Astrocyte (in vitro differentiated cells and primary cell): ENCODE data around the gene DIDO1. TPM values are rescaled to one million over a fixed set of nuclear protein-coding genes. Genes with fewer than 3 reads are reported as not detected.

Experiments used
- DNase-seq: peaks from one replicate; pipeline ENCODE4 v3.0.0-alpha.2; 2010; ENCODE audit warnings: low read depth
- FAIRE-seq: peaks from 2 replicates; lab custom pipeline; 2011; peaks lifted over from hg19 to GRCh38; lab: Jason Lieb, UNC
- H2AFZ ChIP-seq: 2 replicates; pipeline ENCODE4 v1.6.0; 2012; ENCODE audit warnings: low read depth, low read length, inconsistent platforms
- H3K27ac ChIP-seq: 2 replicates; pipeline ENCODE4 v1.5.1; 2011; ENCODE audit warnings: low read depth, low read length, inconsistent platforms
- H3K27me3 ChIP-seq: 2 replicates; pipeline ENCODE4 v1.6.0; 2011; ENCODE audit warnings: low read length, inconsistent platforms; ENCODE audit not compliant: insufficient read depth
- H3K36me3 ChIP-seq: 2 replicates; pipeline ENCODE4 v1.5.1; 2011; ENCODE audit warnings: low read length, inconsistent platforms; ENCODE audit not compliant: insufficient read depth
- H3K4me1 ChIP-seq: 2 replicates; pipeline ENCODE4 v1.5.1; 2011; ENCODE audit warnings: low read length, inconsistent platforms; ENCODE audit not compliant: insufficient read depth
- H3K4me2 ChIP-seq: 2 replicates; pipeline ENCODE4 v1.6.0; 2012; ENCODE audit warnings: low read length, inconsistent platforms
- H3K4me3 ChIP-seq: 2 replicates; pipeline ENCODE4 v1.5.1; 2011; ENCODE audit warnings: low read depth, mild to moderate bottlenecking, low read length, inconsistent platforms; ENCODE audit not compliant: insufficient read depth
- H3K79me2 ChIP-seq: 2 replicates; pipeline ENCODE4 v1.6.0; 2012; ENCODE audit warnings: mild to moderate bottlenecking, low read length, inconsistent platforms; ENCODE audit not compliant: insufficient read depth
- H3K9ac ChIP-seq: 2 replicates; pipeline ENCODE4 v1.6.0; 2012; ENCODE audit warnings: mild to moderate bottlenecking, low read length, inconsistent platforms
- H3K9me3 ChIP-seq: 2 replicates; pipeline ENCODE4 v1.5.1; 2012; ENCODE audit warnings: low read depth, mild to moderate bottlenecking, low read length, inconsistent platforms; ENCODE audit not compliant: insufficient read depth
- H4K20me1 ChIP-seq: 2 replicates; pipeline ENCODE4 v1.6.0; 2012; ENCODE audit warnings: low read length, inconsistent platforms; ENCODE audit not compliant: insufficient read depth
- H3K27ac Mint-ChIP-seq: one replicate; pipeline ENCODE4 v1.8.0; 2021; ENCODE audit warnings: mild to moderate bottlenecking, mixed read lengths; ENCODE audit not compliant: unreplicated experiment
- H3K27me3 Mint-ChIP-seq: one replicate; pipeline ENCODE4 v1.8.0; 2021; ENCODE audit warnings: low read depth, mixed read lengths; ENCODE audit not compliant: unreplicated experiment
- H3K36me3 Mint-ChIP-seq: one replicate; pipeline ENCODE4 v1.8.0; 2021; ENCODE audit warnings: low read depth, mixed read lengths; ENCODE audit not compliant: unreplicated experiment
- H3K4me1 Mint-ChIP-seq: one replicate; pipeline ENCODE4 v1.8.0; 2021; ENCODE audit warnings: low read depth, mixed read lengths; ENCODE audit not compliant: unreplicated experiment
- H3K4me3 Mint-ChIP-seq: one replicate; pipeline ENCODE4 v1.8.0; 2021; ENCODE audit warnings: mild to moderate bottlenecking, moderate library complexity, mixed read lengths; ENCODE audit not compliant: unreplicated experiment
- H3K9me3 Mint-ChIP-seq: one replicate; pipeline ENCODE4 v1.8.0; 2021; ENCODE audit warnings: mild to moderate bottlenecking, mixed read lengths; ENCODE audit not compliant: unreplicated experiment
- EZH2 ChIP-seq: IDR thresholded peaks from 2 replicates; pipeline ENCODE4 v1.6.1; 2012; ENCODE audit warnings: mild to moderate bottlenecking, low read length, inconsistent platforms; ENCODE audit not compliant: insufficient read depth
- total RNA-seq: library from RNA; stranded (reverse); gene quantifications from 2 replicates; pipeline ENCODE4 v1.2.1, GENCODE V29; 2021
- TF ChIP-seq, protein P1 (sequence below): IDR thresholded peaks from 2 replicates; pipeline ENCODE4 v1.5.1; 2011; ENCODE audit warnings: low read depth, mild to moderate bottlenecking, inconsistent platforms, low read length, moderate library complexity; ENCODE audit not compliant: insufficient read depth

The DIDO1 gene
- total RNA-seq, 1 donor from 2014 or later = 39.0 TPM

- Mint-ChIP-seq H3K4me3 (no peak overlapping the region), H3K36me3 (no peaks in the 10 kb centered on the region), H3K27me3 (peaks cover 48% of the 10 kb centered on the region), H3K4me1 (no peaks in the 10 kb centered on the region), H3K27ac (no peak overlapping the region), H3K9me3 (no peaks in the 10 kb centered on the region)
- FAIRE-seq (no peak), DNase-seq (no peak)
- H3K4me3 ChIP-seq = no peak overlapping the region
- no peak overlapping the region for H3K27ac ChIP-seq
- peak; percentile 54 for TF ChIP-seq EZH2
- TF ChIP-seq, protein P1, sequence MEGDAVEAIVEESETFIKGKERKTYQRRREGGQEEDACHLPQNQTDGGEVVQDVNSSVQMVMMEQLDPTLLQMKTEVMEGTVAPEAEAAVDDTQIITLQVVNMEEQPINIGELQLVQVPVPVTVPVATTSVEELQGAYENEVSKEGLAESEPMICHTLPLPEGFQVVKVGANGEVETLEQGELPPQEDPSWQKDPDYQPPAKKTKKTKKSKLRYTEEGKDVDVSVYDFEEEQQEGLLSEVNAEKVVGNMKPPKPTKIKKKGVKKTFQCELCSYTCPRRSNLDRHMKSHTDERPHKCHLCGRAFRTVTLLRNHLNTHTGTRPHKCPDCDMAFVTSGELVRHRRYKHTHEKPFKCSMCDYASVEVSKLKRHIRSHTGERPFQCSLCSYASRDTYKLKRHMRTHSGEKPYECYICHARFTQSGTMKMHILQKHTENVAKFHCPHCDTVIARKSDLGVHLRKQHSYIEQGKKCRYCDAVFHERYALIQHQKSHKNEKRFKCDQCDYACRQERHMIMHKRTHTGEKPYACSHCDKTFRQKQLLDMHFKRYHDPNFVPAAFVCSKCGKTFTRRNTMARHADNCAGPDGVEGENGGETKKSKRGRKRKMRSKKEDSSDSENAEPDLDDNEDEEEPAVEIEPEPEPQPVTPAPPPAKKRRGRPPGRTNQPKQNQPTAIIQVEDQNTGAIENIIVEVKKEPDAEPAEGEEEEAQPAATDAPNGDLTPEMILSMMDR = no peak
- H4K20me1 ChIP-seq = peaks cover 7% of the 10 kb centered on the region
- H3K9me3 ChIP-seq = no peaks in the 10 kb centered on the region
- peaks cover 29% of the 10 kb centered on the region for H3K27me3 ChIP-seq
- H3K36me3 ChIP-seq = no peaks in the 10 kb centered on the region
- H3K4me2 ChIP-seq = peak overlapping the region; percentile 82
- no peaks in the 10 kb centered on the region for H3K4me1 ChIP-seq
- no peaks in the 10 kb centered on the region for H3K79me2 ChIP-seq
- peak overlapping the region; percentile 56 for H2AFZ ChIP-seq
- H3K9ac ChIP-seq = no peak overlapping the region
Measured at GRCh38 chr20:62972845-62973745, 46.8 kb upstream of the DIDO1 start.

DNA sequence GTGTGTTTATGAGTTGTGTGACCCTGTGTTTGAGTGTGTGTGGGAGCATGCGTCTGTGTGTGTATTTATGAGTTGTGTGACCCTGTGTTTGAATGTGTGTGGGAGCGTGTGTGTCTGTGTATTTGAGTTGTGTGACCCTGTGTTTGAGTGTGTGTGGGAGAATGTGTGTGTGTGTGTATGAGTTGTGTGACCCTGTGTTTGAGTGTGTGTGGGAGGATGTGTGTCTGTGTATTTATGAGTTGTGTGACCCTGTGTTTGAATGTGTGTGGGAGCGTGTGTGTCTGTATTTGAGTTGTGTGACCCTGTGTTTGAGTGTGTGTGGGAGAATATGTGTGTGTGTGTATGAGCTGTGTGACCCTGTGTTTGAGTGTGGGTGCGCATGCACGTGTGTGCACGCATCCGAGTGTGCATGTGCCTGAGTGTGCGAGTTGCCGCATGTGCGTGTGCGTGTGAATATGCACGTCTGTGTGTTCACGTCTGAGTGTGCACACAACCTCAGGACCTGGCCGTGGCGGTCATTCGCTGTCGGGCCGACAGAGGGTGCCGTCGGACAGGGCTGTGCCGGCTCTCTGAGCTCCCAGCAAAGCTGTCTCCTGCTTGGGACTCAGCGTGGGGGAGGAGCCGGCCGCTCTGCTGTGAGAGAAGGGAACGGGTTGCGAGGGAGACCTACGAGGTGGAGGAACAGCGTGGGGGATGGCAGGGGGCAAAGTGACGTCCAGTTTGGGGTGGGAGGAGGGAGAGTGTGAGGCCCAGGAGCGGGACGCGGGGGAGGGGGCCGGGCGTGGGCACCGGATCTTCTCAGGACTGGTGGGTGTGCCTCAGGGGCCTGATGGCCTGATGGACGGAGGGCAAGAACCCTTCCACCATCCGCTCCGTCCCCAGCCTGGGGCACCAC, 45.9 kb upstream of the DIDO1 start:
- Histone ChIP-seq H3K9me3 (no peaks in the 10 kb centered on the region), H3K27ac (no peak overlapping the region), H3K36me3 (no peaks in the 10 kb centered on the region), H4K20me1 (peaks cover 7% of the 10 kb centered on the region), H3K4me1 (no peaks in the 10 kb centered on the region), H3K79me2 (no peaks in the 10 kb centered on the region), H3K9ac (no peak overlapping the region), H3K4me3 (no peak overlapping the region), H3K27me3 (peaks cover 26% of the 10 kb centered on the region), H2AFZ (peak overlapping the region; percentile 56), H3K4me2 (peak overlapping the region; percentile 82)
- DNase-seq = peak; percentile 39
- H3K9me3 Mint-ChIP-seq = no peaks in the 10 kb centered on the region
- no peaks in the 10 kb centered on the region for H3K36me3 Mint-ChIP-seq
- FAIRE-seq = no peak
- TF ChIP-seq, protein P1 = peak; percentile 84
- no peak for TF ChIP-seq EZH2
- H3K27ac Mint-ChIP-seq = no peak overlapping the region
- no peaks in the 10 kb centered on the region for H3K4me1 Mint-ChIP-seq
- peak overlapping the region; percentile 51 for H3K4me3 Mint-ChIP-seq
- peaks cover 50% of the 10 kb centered on the region for H3K27me3 Mint-ChIP-seq
